GM23338 (cell line): ENCODE measurements around the gene MRPS10.

ENCODE experiments used
- EZH2 ChIP-seq: fragments of 200-600 bp; sonication (generic); IDR thresholded peaks from one replicate; pipeline ENCODE4 v1.8.0; 2017; ENCODE audit warnings: antibody characterized with exemption, mild to moderate bottlenecking, low read depth; ENCODE audit not compliant: unreplicated experiment
- EZH2phosphoT487 ChIP-seq: fragments of 200-600 bp; sonication (generic); IDR thresholded peaks from one replicate; pipeline ENCODE4 v1.8.1; 2018; ENCODE audit warnings: antibody characterized with exemption; ENCODE audit not compliant: unreplicated experiment
- POLR2AphosphoS5 ChIP-seq: IDR thresholded peaks from 2 replicates; pipeline ENCODE4 v1.6.1; 2016; ENCODE audit warnings: antibody characterized with exemption, low read depth
- TF ChIP-seq, protein P1 (sequence below), 2 experiments: fragments of 200-600 bp in 1 of 2; sonication (generic) in 1 of 2; conservative IDR thresholded peaks; 2 replicates each; pipeline versions ENCODE4 v1.5.1 to v1.6.1; 2016 to 2017; ENCODE audit warnings: antibody characterized with exemption in 2 of 2, low read depth in 2 of 2, mild to moderate bottlenecking in 2 of 2, moderate library complexity in 1 of 2
- TF ChIP-seq, protein P2 (sequence below): IDR thresholded peaks from one replicate; pipeline ENCODE4 v1.6.1; 2018; ENCODE audit warnings: antibody characterized with exemption; ENCODE audit not compliant: unreplicated experiment

DNA sequence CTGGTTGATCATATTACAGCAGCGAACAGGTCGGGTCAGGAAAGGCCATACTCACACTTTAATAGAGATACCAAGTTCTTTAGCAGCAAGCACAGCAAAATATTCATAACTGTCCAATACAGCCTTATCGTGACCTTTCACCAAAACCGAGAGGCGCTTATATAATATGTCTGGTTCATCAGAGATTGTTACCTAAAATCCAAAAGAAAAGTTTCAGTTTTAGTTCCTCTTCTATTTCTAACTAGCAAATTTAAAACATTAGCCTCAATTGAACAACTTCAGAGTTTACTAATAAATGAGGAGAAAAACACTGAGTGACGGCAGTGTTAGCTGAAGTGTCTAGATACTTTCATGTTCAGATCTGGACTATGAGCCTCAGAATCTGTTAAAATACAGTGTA is 5.9 kb downstream of the MRPS10 start:
- TF ChIP-seq, protein P1, sequence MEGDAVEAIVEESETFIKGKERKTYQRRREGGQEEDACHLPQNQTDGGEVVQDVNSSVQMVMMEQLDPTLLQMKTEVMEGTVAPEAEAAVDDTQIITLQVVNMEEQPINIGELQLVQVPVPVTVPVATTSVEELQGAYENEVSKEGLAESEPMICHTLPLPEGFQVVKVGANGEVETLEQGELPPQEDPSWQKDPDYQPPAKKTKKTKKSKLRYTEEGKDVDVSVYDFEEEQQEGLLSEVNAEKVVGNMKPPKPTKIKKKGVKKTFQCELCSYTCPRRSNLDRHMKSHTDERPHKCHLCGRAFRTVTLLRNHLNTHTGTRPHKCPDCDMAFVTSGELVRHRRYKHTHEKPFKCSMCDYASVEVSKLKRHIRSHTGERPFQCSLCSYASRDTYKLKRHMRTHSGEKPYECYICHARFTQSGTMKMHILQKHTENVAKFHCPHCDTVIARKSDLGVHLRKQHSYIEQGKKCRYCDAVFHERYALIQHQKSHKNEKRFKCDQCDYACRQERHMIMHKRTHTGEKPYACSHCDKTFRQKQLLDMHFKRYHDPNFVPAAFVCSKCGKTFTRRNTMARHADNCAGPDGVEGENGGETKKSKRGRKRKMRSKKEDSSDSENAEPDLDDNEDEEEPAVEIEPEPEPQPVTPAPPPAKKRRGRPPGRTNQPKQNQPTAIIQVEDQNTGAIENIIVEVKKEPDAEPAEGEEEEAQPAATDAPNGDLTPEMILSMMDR (conservative IDR thresholded peaks at IDR 0.05; ENCODE audit: low read depth in 2 of 2): no peak
- TF ChIP-seq, protein P2, sequence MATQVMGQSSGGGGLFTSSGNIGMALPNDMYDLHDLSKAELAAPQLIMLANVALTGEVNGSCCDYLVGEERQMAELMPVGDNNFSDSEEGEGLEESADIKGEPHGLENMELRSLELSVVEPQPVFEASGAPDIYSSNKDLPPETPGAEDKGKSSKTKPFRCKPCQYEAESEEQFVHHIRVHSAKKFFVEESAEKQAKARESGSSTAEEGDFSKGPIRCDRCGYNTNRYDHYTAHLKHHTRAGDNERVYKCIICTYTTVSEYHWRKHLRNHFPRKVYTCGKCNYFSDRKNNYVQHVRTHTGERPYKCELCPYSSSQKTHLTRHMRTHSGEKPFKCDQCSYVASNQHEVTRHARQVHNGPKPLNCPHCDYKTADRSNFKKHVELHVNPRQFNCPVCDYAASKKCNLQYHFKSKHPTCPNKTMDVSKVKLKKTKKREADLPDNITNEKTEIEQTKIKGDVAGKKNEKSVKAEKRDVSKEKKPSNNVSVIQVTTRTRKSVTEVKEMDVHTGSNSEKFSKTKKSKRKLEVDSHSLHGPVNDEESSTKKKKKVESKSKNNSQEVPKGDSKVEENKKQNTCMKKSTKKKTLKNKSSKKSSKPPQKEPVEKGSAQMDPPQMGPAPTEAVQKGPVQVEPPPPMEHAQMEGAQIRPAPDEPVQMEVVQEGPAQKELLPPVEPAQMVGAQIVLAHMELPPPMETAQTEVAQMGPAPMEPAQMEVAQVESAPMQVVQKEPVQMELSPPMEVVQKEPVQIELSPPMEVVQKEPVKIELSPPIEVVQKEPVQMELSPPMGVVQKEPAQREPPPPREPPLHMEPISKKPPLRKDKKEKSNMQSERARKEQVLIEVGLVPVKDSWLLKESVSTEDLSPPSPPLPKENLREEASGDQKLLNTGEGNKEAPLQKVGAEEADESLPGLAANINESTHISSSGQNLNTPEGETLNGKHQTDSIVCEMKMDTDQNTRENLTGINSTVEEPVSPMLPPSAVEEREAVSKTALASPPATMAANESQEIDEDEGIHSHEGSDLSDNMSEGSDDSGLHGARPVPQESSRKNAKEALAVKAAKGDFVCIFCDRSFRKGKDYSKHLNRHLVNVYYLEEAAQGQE: no peak
- TF ChIP-seq POLR2AphosphoS5 (no peak), EZH2 (no peak), EZH2phosphoT487 (no peak)
